PC-3 (cell line): Measurements from ENCODE around the gene PTGER4.

Experiments used
- EZH2 ChIP-seq: fragments of 300-600 bp; sonication (generic); IDR thresholded peaks from one replicate; pipeline ENCODE4 v1.6.1; 2017; ENCODE audit warnings: antibody characterized with exemption, mild to moderate bottlenecking, low read length; ENCODE audit not compliant: unreplicated experiment
- TF ChIP-seq, protein P1 (sequence below): fragments of 300-600 bp; sonication (generic); conservative IDR thresholded peaks from 2 replicates; pipeline ENCODE4 v1.5.1; 2017; ENCODE audit warnings: antibody characterized with exemption, low read depth, mild to moderate bottlenecking, low read length

DNA sequence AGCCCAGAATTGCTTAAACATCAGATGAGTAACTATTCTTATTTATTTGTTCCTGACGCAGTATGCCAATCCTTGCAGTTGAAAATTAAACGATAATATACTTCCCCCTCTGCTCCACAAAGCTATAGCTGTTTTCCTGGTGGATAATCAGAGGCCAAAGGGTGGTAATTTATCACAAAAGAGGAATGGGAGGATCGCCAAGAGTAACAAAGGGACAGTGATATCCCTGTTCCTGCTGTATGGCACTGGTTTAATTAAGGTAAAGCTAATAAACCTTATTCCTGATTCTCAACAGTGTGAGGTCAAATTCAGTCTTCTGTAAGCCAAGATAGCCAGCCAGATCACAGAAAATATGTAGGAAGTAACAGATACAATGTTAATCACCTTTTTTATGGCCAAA, 33.4 kb upstream of the PTGER4 start:
- TF ChIP-seq, protein P1, sequence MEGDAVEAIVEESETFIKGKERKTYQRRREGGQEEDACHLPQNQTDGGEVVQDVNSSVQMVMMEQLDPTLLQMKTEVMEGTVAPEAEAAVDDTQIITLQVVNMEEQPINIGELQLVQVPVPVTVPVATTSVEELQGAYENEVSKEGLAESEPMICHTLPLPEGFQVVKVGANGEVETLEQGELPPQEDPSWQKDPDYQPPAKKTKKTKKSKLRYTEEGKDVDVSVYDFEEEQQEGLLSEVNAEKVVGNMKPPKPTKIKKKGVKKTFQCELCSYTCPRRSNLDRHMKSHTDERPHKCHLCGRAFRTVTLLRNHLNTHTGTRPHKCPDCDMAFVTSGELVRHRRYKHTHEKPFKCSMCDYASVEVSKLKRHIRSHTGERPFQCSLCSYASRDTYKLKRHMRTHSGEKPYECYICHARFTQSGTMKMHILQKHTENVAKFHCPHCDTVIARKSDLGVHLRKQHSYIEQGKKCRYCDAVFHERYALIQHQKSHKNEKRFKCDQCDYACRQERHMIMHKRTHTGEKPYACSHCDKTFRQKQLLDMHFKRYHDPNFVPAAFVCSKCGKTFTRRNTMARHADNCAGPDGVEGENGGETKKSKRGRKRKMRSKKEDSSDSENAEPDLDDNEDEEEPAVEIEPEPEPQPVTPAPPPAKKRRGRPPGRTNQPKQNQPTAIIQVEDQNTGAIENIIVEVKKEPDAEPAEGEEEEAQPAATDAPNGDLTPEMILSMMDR = no peak
- no peak for TF ChIP-seq EZH2
